GM18508 (cell line): ENCODE results near the gene ULK1.
"Not testable (repeated sequence)": the region's sequence is repeated elsewhere in the genome, so short reads cannot be mapped to it uniquely, and the experiment has no call there.

Experiments used
- ATAC-seq: cut with Tn5 transposase; IDR thresholded peaks from one replicate; pipeline ENCODE4 v1.9.1; 2021; ENCODE audit warnings: moderate number of reproducible peaks; ENCODE audit not compliant: insufficient read depth, unreplicated experiment

Gene ULK1

DNA sequence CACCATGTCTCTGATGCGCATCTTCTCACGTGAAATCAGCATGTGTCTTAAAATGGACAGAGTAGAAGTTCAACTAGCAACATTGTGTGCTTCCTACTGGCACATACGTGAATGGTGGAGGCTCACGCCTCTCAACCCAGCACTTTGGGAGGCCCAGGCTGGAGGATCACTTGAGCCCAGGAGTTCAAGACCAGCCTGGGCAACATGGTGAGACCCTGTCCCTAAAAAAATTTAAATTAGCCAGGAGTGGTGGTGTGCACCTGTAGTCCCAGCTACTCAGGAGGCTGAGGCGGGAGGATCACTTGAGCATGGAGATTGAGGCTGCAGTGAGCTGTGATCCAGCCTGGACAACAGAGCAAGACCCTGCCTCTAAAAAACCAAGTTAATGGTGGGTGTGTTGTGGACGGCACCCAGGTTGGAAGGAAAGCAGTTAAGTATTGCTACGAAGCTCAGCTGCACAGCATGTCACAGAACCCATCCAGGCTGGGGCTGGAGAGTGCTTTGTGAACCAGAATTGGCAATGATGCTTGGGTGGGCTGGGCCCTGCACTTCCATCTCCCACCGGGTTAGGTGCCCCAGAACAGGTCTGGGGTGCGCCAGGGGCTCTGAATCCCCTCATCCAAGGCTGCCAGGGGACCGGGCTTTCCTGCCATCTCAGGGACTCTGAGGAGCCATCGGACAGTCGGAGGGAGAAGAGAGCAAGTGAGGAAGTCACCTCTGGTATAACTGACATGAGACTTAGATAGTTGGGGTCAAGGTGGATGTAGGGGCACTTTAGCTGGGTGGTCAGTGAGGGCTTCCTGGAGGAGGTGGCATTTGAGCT lies 33.0 kb upstream of the ULK1 start:
- no peak for ATAC-seq

DNA sequence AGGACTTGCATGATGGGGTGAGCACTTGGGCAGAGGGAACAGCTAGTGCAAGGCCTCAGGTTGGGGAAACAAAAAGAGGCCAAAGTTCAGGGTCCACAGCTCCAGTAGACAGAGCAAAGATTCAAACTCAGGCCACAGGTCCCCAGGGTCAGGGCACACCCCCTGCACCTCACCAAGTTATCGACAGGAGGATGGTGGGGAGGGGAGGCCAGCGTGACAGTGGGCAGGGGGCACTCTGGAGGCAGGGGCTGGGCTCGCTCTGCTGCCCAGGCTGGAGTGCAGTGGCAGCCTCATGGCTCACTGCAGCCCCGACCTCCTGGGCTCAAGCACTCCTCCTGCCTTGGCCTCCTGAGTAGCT lies 32.4 kb upstream of the ULK1 start:
- no peak for ATAC-seq

DNA sequence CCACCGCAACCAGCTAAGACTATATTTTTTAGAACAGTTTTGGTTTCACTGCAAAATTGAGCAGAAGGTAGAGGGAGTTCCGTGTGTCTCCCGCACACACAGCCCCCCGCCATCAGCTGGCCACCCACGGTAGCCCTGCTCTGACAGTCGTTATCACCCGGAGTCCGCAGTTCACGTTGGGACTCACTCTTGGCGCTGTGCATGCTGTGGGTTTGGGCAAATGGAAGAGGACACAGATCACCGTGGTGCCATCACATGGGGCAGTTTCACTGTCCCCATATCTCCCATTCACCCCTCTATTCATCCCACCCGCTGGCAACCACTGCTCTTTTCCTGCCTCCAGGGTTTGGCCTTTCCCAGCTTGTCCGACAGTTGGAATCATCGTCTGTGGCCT lies 31.8 kb upstream of the ULK1 start:
- no peak for ATAC-seq

GRCh38 chr12:131862994-131863710 lies 31.3 kb upstream of the ULK1 start:
- ATAC-seq, result no peak

DNA sequence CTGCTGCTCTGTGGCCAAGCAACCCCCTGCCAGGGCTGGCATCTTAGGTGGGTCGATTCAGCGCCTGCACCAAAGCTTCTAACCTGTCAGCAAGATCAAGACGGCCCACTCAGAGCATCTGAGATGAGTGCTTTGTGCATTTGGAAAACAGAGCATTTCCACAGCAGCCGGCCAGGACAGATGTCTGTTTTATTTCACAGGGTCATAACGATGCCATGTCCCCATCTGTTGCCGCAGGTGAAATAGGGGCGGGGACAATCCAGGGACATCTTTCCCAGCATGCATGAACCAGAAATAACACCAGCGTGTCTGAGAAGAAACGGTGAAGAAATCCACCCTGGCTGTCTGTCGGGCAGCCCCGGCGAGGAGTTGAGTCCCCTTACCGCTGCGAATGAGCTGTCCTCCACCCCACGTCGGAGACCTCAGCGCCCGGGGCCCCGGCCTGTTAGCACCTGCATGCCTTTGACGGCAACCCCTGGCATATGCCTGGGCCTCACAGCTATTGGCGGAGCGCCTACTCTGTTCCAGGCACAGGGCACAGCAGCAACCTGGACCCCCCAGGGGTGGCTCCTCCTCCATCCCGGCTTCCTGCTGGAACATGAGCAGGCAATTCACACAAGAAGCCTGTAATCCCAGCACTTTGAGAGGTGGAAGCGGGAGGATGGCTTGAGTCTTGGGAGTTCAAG lies 30.6 kb upstream of the ULK1 start:
- ATAC-seq, result no peak

GRCh38 chr12:131864469-131864868 lies 30.0 kb upstream of the ULK1 start:
- no peak for ATAC-seq

DNA sequence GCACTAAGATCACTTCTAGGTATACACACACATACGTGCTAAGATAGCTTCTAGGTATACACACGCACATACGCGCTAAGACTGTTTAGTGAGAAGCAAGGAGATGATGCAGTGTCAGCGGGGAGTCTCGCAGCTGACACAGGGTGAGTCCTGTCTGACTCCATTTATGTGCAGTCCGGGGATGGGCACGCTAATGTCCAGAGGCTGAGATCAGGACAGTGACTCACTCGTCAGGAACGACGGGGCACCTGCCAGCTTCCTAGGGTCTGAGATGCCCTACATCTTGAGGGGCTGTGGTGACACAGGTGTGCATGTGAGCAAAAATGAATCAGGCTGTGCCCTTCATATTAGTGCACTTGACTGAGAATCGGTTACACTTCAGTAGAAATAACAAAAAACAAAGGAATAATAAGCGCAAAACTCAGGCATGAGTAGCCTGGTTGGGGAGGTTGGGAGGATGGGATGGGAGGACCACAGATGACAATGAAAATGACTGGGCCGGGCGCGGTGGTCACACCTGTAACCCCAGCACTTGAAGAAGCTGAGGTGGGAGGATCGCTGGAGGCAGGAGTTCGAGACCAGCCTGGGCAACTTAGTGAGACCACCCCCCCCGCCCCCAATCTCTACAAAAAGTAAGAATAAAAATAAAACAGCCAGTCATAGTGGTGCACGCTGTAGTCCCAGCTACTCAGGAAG lies 29.1 kb upstream of the ULK1 start:
- no peak for ATAC-seq

DNA sequence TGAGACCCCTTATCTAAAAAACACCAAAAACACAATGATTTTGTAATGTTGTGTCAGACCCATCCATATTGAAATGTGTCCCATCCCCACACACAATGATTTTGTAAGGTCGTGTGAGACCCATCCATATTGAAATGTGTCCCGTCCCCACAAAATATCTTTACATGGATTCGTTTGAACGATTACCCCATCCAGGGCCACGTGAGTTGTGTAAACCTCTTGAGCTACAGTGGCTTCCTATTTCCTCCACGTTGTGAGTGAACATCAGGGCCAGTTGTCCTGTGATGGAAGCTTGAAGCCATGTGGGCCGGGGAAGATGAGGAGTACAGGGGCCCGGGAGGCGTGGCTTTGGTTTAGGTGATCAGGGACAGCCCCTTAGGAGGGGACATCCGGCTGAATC lies 27.0 kb upstream of the ULK1 start:
- ATAC-seq, result no peak

- no peak for ATAC-seq
Measured at GRCh38 chr12:131867891-131868675, 26.3 kb upstream of the ULK1 start.

DNA sequence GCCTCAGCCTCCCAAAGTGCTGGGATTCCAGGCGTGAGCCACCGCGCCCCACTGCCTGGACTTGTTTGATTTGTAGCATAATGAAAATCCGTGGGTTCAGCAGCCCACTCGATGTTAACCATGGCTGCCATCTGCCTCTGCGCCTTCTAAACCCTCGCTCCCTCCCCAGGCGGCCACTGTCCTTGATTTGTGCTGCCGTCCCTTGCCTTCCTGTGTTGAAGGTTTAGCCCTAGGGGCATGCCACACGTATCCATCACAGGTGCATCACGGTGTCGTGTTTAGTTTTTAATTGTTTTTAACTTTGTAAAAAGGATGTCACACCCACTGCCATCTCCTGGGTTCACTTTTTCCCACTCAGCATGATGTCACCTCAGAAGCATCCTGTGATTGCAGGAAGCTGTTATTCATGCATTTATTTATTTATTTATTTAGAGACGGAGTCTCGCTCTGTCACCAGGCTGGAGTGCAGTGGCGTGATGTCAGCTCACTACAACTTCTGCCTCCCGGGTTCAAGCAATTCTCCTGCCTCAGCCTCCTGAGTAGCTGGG lies 24.5 kb upstream of the ULK1 start:
- ATAC-seq, result no peak

GRCh38 chr12:131871677-131872076 lies 22.7 kb upstream of the ULK1 start:
- ATAC-seq, result no peak

DNA sequence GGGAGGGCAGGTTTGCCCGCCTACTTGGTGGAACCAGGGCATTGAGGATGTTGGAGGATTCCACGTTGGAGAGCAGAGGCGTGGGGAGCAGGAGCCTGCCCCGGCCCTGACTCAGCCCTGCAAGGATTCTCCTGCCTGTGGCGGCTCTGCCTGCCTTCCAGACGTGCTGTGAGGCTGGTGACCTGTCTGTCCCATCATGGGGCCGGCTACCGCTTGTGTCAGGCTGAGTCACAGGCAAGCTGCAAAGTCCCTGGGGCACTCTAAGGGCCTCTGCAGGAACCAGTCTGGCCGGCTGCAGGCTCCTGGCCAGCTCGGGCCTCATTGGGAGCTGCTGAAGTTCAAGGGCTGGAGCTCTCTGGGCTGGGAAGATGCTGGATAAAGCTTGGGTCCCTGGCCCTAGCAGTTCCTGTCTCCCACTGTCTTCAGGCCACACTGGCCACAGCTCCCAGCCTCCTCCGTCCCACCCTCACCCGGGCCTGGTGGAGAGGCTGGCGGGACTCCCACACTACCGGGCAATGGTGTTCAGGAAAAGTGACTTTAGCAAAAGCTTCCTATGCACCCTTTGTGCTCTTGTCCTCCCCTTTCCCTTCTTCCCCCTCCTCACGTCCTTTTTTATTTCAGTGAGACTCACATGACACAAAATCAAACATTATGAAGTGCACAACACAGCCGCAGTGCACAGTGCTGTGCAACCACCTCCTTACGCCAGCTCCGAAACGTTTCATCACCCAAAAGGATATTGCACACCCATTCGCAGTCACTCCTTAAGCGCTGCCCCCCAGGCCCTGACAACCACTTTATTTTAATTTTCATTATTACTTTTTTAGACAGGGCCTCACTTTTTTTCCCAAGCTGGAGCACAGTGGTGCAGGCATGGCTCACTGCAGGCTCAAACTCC lies 22.0 kb upstream of the ULK1 start:
- ATAC-seq, result no peak

DNA sequence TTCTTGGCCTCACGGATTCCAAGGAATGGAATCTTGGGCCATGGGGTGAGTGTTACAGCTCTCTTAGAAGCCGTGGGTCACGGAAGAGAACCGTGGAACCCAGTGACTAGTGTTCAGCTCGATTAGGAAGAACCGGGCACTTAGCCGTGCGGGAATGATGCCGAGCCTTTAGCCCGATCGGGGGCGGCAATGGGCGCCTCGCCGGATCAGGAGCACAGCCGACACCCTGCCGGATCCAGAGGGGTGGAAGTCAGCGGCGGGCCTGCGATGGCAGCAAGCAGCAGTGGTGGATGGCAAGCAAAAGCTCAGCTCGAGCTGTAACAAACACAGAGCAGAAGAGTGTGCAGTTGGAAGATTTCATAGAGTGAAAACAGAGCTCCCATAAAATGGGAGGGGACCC lies 21.1 kb upstream of the ULK1 start:
- ATAC-seq, result no peak

DNA sequence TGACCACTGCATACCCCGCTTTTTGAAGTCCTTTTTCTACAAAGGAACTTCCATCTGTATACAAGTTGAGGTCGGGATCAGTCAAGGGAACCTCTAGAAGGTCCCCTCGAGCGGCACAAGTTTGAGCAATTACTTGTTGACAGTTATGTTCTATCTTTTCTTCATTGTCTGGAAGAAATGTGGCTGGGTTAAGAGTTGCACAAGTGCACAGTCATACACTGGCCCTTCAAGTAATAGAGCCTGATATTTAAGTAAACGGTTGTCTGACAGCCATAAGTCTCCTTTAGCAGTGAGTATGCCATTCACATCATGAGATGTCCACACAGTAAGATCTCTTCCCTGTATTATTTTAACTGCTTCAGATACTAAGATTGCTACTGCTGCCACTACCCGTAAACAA lies 19.4 kb upstream of the ULK1 start:
- ATAC-seq, result not testable (repeated sequence)

DNA sequence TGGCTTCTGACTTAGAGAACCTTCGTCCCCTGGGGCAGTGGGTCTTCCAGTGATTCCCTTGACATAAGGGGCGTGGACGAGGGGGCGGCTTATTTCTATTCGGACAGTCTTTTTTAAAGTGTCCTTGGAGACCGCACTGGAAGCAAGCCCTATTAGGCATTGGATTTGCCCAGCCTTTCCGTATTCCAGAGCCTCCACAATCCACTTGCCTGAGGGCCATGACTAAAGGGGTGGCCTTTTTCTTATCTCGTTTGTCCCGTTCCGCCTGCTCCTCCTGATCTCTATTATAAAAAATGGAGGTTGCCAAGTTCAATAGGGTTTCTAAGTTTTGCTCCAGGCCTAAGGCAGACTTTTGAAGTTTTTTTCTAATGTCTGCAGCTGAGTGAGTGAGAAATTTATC lies 17.2 kb upstream of the ULK1 start:
- ATAC-seq, result not testable (repeated sequence)

- not testable (repeated sequence) for ATAC-seq
Measured at GRCh38 chr12:131878436-131878835, 16.0 kb upstream of the ULK1 start.

- no peak for ATAC-seq
Measured at GRCh38 chr12:131882804-131883520, 11.5 kb upstream of the ULK1 start.

DNA sequence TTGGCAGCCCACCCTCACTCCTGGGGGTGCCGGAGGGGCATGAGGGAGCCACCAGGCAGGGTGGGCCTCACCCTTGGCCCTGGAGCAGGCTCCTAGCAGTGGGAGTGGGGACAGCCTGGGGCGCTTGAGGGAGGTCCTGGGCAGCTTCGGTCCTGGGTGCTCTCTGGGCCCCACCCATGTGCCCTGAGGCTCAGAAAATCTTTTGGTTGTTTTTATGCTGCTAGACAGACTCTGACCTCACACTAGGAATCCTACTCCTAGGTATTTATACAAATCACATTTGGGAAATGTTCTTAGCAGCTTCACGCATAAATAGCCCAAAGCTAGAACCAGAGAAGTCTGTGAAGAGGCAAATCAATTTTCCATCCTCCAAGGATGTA lies 10.9 kb upstream of the ULK1 start:
- no peak for ATAC-seq
